ENCODE measurements around the gene ELAVL3.

DNA sequence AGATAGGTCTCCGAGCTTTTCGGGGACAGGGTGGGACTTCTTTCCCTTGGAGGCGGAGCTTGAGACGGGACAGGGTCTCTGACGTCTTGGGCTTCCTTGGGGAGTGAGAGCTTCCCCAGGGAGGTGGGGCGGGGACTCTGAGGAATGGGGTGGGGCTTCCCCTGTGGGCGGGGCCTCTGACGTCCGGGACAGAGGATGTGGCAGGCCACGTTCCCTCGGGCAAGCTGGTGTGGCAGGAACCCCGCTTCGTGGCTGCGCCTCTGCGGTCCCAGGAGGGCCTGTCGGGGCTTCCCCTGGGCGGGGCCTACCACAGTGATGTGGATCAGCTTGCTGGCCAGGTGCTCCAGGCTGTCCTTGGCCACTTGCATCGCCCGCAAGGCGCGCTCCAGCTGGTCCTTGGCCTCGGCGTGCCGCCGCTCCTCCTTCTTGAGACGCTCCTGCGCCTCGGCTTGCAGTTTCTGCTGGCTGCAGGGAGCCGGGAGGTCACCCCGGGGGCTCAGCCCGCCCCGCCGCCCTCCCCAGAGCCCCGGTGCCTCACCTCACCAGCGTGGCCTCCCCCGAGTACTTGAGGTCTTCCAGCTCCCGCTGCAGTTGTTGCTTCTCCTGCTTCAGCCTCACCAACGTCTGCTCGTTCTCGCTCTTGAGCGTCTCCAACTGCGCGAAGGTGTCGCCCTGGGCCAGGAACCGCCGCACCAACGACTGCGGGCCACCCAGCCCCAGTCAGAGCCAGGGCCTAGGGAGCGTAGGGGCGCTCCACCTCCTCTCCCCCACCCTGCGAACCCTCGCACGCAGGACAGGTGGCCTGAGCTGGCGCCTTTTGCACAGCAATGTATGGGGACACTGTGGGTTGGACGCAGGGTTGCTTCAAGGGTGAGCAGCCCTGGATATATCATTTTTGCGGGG lies 58.4 kb downstream of the ELAVL3 start:
- TF ChIP-seq, protein P1, sequence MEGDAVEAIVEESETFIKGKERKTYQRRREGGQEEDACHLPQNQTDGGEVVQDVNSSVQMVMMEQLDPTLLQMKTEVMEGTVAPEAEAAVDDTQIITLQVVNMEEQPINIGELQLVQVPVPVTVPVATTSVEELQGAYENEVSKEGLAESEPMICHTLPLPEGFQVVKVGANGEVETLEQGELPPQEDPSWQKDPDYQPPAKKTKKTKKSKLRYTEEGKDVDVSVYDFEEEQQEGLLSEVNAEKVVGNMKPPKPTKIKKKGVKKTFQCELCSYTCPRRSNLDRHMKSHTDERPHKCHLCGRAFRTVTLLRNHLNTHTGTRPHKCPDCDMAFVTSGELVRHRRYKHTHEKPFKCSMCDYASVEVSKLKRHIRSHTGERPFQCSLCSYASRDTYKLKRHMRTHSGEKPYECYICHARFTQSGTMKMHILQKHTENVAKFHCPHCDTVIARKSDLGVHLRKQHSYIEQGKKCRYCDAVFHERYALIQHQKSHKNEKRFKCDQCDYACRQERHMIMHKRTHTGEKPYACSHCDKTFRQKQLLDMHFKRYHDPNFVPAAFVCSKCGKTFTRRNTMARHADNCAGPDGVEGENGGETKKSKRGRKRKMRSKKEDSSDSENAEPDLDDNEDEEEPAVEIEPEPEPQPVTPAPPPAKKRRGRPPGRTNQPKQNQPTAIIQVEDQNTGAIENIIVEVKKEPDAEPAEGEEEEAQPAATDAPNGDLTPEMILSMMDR (IDR thresholded peaks at IDR 0.05): no peak
- TF ChIP-seq POLR2A (IDR thresholded peaks at IDR 0.05): peak in 2 of 3 donors; percentile 19 to 43
